NCI-H226 (cell line): ENCODE data around the gene ST3GAL4.

Experiments
- DNase-seq: peaks from one replicate; pipeline ENCODE4 v3.0.0-alpha.2; 2015

Gene ST3GAL4

DNA sequence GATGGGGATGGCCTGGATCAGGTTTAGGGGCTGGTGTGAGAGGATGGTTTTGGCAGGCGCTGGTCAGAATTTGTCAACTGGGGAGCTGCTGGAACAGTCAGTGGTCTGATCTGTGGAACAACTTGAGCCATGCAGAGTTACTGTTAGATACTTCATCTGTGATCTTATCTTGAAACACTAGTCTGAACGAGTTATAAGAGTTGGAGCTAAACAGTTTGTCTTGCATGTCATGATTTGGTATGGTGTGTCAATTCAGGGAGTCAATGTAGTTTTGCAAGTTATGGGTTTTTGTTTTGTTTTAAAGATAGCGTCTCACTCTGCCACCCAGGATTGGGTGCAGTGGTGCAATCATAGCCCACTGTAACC lies 54.1 kb downstream of the ST3GAL4 start:
- no peak for DNase-seq

- DNase-seq = peak; percentile 37
These were observed 55.2 kb downstream of the ST3GAL4 start for GRCh38 chr11:126410649-126411048.

- DNase-seq = no peak
These were observed 56.5 kb downstream of the ST3GAL4 start for GRCh38 chr11:126411971-126412381.

DNA sequence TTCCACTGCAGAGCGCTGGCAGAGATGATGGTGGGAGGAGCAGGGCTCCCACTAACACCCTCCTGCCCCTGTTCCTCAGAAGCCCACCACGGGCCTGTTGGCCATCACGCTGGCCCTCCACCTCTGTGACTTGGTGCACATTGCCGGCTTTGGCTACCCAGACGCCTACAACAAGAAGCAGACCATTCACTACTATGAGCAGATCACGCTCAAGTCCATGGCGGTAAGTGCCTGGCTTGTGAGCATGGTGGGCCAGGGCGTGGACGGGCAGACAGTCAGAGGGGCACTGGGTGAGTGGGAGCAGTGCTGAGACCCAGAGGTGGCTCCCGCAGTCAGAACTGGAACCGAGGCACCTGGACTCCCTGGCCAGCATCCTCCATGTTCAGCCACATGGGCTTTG lies 57.9 kb downstream of the ST3GAL4 start:
- no peak for DNase-seq

- DNase-seq = no peak
These were observed 58.4 kb downstream of the ST3GAL4 start for GRCh38 chr11:126413843-126414405.

- DNase-seq = no peak
These were observed 59.1 kb downstream of the ST3GAL4 start for GRCh38 chr11:126414615-126415014.

DNA sequence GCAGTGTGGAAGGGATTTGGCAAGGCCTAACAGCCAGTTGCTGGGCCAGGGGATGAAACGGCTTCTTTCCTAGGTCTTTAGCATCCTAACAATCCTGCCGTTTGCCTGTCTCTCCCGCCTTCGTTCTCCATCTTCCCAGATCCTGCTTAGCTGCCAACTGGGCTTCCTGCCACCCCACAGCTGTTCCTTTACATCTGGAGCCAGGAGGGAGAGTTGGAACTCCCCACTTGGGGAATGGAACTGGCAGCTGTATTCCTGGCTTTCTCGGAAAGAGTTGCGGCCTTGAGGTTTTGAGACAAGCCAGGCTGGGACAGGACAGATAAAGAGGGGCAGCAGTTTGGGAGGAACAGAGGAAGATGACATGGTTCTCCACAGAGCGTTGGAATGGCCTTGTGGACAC lies 59.6 kb downstream of the ST3GAL4 start:
- no peak for DNase-seq

DNA sequence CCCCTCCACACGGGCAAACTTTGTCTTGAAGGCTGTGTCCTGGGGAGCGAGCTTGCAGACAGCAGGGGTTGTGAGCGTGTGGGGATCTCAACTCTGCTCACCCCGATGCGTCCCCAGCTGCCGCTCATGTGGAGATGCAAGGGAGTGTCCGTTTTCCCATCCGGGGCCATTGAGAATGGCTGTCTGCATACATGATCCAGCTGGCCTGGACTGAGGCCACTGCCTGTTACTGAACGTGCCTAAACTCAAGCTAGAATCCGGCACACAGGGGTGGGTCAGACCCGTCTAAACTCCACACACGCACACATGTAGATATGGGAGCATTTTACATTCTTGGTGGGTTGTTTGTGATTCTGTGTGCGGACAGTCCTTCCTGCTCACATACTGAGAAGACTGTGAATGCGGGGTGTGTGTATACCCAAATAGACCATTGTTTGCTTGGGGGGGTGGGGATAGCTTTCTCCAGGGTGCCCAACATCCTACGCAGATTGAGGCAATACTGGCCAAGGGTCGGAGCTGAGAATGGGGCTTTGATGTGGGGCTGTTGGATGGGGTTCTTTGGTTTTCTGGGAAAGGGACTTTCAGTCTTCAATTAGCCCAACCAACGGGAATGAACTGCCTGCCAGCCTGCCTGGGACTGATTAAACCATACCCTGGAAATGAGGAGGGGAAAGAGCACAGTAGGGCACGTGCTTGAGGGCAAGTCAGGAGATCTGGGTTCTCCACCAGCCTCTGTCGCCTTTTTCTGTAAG lies 60.4 kb downstream of the ST3GAL4 start:
- DNase-seq = no peak

DNA sequence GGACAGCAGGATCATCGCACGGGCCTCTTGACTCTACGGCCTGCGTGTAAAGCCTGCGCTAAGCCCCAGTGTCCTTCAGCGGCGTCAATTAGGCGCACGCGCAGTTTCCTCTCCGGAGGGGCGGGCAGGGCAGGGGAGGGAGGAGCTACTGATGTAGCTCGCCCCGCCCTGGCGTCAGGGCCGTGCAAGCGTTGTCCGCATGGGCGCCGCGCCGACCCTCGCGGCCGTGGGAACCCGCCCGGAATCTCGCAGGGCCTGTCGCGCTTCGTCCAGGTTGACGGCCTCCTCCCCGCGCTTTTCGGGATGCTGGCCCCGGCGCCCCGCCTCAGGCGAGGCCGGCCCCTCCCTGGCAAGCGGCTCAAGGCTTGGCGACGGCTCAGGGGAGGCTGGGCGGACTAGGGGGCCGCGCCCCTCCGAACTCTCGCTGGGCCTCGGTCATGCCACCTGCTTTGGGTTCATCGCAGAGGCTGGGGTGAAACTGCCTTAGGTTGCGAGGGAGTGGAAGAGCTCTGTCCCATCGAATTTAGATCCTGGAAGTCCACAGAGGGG lies 61.1 kb downstream of the ST3GAL4 start:
- peak; percentile 38 for DNase-seq

DNA sequence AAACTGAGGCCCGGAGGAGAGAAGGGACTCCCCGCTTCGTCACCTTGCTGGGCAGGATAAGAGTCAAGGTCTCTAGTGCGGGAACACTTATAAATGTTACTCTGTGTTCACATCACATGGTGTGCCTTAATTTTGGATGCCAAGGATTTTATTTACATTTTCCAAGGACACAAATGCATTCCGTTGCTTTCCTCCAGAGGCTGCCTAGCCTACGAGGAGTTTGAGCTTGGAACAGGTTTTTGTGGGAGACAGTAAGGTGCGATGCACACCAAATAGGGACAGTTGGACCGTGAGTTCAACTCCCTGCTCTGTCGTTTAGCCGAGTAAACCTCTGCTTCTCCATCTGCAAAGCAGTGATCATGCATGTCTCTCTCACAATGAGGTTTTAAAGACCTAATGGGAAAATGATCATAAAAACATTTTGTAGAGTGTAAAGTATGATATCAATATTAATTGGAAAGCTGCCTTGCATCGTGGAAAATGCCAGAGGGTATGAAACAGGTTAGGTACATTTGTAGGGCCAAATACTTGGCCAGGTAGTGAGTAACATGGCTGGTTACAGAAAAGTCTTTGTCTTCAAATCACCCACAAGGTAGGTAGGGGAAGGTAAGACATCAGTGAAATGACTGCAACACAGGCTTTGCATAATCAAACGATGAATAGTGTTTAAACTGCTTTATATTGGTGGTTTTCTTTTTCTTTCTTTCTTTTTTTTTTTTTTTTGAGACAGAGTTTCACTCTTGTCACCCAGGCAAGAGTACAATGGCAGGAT lies 61.8 kb downstream of the ST3GAL4 start:
- no peak for DNase-seq

DNA sequence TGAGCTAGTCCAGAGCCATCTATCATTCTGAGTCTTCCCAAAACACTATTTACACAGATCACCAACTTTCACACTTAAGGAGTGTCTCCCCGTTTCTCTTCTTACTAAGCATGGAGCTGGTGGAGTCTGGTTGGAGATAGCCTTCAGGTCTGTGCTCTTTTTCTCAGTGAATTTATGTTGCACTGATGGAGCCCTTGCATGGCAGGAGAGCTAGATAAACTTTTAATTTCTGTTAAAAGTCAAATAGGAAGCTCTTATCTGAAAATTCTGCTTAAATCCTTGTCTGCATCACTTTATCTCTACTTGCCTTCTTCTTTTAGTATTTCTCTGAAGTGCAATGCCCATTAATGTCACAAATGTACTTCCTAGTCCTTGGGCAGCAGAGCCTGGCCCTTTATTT lies 63.4 kb downstream of the ST3GAL4 start:
- no peak for DNase-seq

- no peak for DNase-seq
These were observed 64.6 kb downstream of the ST3GAL4 start for GRCh38 chr11:126419801-126420697.

DNA sequence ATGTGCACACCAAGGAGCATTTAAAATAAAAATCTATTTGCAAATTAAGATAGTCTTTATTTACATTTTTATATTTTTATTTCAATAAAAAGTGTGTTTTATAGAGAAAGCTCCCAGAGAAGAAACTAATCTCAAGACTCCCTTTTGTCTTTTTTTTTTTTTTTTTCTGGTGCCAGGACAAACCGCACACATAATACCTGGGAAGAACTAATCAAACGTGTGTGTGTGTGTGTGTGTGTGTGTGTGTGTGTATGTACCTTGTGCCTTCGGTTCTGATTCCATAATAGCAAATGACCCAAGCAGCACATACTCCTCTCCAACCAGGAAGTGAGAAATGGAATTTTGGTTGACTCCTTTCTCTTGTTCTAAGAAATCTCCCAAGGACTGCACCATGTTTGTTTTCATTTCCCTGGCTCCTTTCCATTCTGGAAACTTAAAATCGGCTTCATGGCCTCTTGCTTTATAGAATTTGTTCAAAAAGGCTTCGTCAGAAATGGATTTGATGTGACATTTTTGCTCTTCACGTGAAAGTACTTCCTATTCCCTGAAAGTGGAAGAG lies 65.3 kb downstream of the ST3GAL4 start:
- no peak for DNase-seq

GRCh38 chr11:126421271-126421671 lies 65.8 kb downstream of the ST3GAL4 start:
- no peak for DNase-seq

DNA sequence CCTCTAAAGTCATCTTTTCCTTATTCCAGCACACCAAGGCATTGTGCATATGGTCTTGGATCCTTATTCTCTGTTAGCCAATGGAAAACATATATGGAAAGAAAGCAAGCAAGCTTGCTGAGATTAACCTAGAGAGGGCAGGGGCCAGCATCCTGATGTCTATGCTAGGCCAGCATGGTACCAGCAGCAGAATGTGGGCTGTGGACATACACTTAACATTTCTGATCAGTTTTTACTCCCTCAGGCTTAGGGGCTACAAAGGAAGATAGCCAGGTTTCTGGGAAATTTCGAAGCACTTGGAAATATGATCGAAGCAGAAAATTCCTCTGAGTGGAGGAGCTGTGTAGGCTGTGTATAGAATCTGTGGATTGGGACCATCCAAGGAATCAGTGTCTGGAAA lies 67.0 kb downstream of the ST3GAL4 start:
- no peak for DNase-seq

- no peak for DNase-seq
These were observed 67.7 kb downstream of the ST3GAL4 start for GRCh38 chr11:126423154-126423553.

DNA sequence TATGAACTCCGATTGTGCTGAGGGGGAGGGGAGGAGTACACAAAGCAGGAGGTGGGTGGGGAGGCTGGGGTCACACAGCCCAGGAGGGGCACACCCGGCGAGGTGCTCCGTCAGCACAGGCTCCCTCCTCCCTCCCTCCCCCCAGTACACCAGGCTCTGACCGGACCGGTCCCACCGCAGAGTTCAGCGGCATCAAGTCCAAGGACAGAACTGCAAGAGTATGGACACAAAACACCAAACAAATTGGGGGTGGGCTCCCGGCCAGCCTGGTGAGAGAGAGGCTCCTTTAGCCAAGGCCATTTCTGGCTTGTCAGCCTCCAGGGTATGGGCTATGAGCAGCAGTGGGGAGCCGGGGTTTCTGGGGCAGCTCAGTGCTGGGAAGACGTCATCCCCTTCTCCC lies 68.3 kb downstream of the ST3GAL4 start:
- DNase-seq = no peak

DNA sequence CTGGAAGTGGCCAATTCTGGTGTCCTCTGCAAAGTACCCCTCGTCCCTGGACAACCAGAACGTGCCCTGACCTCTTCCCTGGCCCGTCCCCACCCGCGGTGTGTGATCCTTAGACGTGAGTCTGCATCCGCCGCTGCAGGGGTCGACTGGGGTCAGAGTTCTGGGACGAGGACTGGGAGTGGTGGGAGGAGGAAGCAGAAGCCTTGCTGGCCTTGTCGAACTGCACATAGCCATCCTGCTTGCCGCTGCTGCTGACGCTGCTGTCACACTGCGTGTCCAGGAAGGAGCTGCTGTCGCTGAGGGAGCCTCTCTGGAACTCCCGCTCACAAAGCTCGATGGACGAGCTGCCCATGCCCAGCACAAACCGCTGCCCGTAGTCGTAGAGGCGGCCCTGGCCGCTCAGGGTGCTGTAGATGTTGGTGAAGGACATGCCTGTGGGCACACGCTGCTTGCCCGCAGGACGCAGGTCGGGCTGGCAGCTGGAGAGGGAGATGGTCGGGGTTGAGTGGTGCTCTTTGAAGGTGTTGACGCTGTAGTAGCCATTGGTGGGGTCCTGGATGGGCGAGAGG lies 69.1 kb downstream of the ST3GAL4 start:
- DNase-seq = no peak

- no peak for DNase-seq
These were observed 70.6 kb downstream of the ST3GAL4 start for GRCh38 chr11:126426106-126426505.

DNA sequence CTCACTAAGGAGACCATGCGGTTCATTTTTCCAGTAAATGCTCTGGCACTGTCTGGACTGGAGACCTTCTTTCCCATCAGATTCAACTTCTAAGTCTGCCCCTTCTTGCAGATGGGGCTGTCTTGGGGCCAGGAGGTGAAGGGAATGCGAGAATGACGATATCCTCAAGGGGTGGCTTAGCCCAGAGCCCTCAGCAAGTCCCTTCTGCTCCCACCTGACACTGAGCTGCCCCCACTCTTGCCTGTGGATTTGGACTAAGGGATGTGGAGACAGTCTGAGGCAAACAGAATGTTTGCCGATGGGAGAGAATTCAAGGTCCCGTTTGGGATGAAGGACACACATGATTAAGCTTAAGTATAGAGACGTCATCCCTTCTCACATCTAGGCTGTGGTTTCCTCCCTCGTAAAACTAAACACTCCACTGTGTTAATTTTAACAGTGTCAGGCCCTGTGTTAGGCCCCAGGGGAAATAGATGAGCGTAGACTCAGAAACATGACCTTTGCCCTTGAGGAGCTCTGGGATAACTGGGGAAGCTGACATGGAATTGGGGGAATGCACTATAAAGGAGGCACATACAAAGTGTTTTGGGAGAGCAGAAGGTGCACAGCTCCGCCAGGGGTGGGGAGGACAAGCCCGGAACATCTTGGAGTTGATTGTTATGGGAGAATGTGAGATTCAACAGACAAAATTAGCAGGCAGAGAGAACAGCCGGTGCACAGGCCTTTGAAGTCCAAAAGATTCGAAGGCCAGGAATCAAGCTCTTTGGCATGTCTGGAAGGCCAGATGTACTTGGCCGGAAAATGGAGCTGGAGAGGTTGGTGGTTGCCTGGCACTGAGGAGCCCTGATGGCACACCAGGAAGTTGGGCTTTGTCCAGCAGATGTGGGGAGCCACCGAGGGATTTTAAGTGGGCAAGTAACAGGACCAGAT lies 71.6 kb downstream of the ST3GAL4 start:
- no peak for DNase-seq
